NCI-H226 (cell line): ENCODE data around the gene SH3BP2.

Experiments
- DNase-seq: peaks from one replicate; pipeline ENCODE4 v3.0.0-alpha.2; 2015

SH3BP2 gene

DNA sequence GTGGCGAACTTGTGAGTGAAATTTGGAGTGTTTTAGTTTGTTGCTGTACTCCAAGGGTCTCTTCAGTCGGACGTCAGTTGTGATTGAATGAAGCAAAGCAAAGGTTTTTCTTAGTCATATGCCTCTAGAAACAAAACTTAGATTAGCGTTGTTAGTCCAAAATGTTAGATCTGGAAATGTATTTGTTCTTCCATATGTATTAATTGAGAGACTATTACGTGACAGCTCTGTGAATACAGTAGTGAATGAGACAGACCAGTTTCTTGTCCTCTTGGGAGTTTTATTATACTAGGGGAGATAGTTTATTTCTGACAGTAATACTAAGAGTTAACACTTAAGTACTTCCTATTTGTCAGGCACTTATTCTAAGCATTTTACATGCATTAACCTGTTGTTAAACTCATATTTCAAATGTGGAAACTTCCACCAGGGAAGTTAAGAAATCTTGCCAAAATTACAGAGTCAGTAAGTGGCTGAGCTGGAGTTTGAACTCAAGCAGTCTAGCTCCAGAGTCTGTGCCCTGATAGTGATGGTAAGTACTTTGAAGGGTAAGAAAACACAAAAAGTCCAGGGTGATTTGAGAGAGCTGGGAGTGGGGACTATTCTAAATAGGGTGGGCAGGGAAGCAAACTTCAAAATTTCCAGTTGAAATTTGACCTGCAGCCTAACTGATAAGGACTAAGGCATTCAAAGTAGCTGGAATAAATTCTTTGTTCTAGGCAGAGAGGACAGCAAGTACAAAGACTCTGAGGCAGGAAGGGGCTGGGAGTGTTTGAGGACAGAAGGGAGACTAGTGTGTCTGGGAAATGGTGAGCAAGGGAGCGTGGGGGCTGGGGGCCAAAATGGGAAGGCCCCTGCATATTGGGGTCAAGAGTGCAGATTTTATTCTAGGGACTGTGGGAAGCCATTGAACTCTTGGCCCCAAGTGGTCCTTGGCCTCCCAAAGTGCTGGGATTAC, 67.8 kb downstream of the SH3BP2 start:
- DNase-seq, result peak; percentile 52

DNA sequence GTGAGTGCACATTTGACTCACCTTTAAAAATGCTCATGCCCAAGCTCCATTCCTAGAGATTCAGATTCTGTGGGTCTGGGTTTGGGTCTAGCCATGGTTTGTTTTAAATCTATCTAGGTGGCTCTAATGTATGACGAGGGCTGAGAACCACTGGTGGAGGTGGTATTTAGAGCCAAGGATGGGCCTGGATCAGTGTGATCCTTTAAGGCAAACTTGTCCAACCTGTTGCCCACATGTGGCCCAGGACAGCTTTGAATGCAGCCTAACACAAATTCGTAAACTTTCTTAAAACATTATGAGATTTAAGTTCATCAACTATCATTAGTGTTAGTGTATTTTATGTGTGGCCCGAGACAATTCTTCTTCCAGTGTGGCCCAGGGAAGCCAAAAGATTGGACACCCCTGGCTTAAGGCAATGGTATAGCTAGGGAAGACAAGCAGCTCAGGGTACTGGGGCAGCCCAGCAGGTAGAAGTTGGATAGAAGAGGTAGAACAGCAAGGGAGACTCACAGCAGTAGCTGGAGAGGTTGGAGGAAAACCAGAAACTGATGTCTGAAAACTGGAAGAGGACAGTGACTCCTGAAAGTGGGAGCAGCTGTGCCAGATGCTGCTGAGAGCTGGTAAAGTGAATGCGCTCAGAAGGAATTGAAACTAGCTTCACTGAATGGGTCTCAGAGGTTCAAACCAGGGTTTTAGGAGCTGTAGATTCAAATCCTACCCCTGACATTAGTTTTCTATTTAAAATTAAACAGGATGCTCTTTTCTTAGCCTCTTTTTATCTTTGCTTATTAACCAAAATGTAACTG, 68.9 kb downstream of the SH3BP2 start:
- no peak for DNase-seq

DNA sequence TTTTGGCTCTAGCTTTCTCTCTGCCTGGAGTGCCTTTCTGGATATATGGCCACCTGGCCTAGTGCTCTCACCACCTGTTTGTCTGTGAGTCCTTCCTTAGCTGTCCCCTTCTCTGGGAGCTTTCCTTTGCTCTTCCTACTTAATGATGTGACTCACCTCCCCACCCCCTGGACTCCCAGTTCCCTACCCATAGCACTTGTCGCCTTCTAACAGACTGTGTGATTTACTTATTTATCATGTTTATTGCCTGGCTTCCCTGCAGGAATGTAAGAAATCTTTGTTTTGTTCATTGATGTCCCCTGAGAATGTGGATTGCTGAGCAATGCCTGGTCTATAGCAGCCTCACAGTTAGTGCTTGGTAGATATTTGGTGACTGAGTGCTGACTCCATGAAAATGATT, 69.6 kb downstream of the SH3BP2 start:
- no peak for DNase-seq

DNA sequence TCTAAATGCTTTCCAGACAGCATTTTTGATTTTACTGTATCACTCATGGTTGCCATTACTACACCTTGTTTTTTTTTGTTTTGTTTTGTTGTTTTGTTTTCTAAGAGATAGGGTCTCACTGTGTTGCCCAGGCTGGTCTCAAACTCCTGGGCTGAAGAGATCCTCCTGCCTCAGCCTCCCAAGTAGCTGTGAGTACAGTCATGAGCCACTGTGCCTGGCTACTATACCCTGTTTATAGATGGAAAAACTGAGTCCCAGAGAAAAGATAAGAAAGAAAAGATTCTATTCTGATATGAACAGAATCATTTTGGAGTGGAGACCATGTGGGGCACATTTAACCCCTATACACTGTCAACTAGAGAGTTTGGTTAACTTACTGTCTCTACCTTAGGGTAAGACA, 70.8 kb downstream of the SH3BP2 start:
- DNase-seq, result no peak

DNA sequence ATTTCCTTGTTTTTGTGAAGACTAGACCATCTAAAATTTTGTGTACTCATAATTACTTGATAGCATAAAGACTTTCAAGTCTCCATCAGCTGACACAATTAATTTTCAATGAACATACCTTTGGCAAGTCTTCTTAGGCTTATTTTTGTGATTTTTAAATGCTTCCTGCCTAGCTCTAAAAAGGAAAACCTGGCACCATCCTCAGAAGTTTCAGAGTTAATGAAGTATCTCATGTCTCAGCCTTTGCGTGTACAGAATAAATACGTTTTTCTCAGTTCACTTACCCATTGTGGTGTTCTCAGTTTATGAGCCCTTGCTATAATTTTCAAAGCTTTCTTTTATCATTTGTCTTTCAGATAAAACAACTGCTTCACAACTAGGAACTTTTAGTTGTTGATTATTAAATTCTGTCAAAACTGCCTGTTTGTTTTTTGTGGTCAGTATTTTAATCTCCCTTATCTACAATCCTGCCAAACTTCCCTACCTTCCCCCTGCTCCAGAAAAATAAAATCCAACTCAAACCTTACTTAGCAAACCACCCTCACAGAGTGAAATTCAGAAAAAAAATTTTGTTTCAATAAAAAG, 72.4 kb downstream of the SH3BP2 start:
- no peak for DNase-seq

DNA sequence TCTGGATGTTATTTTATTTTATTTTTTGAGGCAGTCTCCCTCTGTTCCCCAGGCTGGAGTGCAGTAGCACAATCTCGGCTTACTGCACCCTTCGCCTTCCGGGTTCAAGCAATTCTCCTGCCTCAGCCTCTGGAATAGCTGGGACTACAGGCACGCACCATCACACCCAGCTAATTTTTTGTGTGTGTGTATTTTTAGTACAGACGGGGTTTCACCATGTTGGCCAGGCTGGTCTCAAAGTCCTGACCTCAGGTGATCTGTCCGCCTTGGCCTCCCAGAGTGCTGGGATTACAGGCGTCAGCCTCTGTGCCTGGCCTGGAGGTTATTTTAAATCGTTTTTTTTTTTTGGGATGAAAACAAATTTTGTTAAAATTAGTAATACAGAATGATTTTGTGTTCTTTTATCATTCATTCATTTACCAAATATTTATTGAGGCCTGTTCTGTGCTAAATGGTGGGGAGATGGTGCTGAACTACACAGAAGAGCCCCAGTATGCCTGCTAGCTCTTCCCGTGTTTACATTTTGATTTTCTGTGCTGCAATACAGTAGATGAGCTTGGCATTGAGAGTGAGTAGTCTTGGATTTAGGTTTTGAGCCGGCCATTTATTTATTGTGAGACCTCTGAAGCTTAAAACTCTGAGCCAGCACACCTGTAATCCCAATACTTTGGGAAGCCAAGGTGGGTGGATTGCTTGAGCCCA, 73.4 kb downstream of the SH3BP2 start:
- no peak for DNase-seq

DNA sequence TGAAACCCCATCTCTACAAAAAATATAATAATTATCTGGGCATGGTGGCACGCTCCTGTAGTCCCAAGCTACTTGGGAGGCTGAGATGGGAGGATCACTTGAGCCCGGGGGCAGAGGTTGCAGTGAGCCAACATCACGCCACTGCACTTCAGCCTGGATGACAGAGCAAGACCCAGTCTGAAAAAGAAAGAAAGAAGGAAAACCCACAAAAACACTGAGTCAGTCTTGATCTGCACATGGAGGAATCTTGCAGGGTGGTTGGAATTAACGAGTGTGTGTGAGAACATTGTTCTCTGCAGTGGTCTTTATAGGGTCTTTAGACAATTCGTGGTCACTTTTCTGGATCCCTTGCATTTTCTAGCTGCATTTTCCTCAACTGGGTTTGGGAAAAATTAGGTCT, 74.0 kb downstream of the SH3BP2 start:
- no peak for DNase-seq

DNA sequence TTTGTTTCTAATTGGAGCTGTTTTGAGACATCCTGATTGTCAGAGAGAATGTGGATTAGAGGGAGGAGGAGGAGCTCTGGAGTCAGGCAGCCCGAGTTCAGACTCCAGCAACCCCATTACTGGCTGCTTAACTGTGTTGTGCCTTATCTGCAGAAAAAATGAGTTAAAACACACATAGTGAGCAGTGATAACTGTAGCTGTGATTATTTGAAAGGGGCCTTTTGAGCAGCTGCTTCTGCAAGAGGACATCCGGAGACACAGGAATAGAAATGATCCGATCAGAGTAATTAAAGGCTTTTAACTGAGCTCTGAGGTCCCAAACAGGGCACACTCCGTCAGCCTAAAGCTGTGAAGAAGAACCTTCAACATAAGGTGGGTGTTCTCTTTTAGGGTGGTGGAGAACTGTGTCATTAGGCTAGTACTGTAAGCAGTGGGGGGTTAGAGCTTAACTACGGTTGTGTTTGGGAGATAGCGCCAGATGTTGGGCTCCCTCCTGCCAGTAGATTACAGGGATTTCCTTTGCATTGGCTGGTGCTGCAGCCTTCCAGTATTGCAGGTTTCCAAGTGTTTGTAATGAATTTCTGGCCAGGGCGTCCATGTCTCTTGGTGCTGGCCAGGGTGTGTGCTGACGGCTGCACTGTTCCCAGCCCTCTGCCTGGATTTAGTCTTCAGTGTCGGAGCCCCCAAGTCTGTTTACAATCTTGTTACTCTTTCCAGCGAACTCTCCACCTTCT, 75.0 kb downstream of the SH3BP2 start:
- DNase-seq, result no peak

DNA sequence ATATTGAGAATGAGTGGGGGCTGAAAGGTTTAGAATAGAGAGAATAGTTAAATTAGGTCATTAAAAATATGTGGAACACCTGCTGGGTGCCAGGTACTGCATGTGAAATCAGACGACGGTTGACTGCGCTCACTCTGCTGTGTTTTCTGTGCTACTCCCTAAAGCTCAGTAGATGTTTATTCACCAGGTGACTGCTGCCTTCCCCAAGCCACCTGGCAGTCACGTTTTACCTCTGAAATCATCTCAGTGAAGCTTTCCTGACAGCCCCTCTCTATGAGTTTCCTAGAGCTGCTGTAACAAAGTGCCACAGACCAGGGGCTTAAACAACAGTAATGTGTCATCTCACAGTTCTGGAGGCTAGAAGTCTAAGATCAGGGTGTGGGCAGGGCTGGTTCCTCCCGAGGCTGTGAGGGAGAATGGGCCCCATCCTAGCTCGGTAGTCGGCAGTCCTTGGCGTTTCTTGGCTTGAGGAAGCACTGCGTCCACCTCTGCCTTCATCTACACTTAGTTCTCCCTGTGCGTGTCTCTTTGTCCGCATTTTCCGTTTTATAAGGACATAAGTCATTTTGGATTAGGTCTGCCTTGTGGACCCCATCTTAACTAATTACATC, 76.1 kb downstream of the SH3BP2 start:
- DNase-seq, result no peak

DNA sequence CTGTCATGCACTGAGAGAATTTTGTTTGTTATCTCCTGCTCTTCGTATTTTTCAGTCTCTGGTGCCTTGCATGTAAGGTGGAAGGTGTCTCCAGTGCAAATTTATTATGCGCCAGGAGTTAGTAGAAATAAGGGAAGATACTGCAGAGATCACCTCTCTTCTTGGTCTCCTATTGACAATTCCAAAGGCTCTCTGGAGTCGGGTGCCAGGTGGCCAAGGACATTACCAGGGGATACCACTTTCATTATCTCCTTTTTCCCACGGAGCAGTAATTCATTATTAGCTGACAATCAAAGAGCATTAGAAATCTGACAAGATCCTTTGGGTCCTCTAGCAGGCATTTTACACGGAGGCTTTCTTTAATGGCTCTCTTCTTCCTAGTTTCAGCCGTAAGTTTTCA, 76.8 kb downstream of the SH3BP2 start:
- DNase-seq, result no peak

DNA sequence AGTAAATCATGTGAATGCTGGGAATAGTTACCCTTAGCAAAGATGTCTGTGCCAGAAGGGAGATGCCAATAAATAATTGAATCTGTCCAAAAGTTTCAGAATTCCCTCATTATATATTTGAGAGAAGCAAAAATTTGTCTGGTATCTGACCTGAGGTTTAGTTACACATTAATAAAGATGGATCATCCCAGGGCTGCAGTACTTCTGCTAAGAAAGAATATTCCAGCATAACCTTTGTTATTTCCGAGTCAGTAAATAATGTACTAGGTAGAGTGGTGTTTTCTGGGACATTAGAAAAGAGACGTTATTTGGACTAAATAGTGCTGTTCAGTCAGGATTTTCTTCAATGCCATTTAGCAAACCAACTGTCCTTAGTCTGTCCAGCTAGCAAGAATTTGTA, 77.2 kb downstream of the SH3BP2 start:
- no peak for DNase-seq

DNA sequence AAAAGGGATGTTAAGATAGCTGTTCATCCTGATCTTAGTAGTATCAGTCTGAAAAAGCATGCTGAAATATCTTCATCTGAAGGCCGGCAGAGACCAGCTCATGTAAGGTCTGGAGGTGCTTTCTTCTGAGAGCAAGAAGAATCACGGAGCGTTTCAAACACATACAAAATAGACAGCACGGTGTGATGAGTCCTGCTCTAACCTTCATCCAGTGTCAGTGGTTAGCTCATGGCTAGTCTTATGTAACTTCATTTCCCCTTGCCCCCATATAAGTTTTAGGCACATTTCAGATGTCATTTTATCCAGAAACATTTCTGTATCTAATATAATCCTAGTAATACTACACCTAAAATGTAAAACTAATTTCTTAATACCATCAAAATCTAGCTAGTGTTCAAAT, 78.6 kb downstream of the SH3BP2 start:
- no peak for DNase-seq

DNA sequence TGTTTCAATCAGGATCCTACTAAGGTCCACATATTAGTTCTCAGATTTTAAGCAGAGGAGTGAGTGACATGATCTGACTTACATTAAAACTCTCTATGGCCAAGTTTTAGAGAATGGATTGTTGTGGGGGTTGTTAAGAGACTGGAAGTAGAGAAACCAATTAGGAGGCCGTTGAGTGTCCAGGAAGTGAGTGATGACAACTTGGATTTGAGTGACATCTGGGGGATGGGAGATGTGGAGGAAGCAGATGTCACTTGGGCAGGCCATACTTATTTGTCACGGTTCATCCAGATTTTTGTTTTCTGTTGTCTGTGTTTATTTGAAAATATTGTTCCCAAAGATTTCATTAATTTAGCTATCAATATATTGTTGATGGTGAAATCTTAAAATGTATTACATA, 79.0 kb downstream of the SH3BP2 start:
- DNase-seq, result no peak

DNA sequence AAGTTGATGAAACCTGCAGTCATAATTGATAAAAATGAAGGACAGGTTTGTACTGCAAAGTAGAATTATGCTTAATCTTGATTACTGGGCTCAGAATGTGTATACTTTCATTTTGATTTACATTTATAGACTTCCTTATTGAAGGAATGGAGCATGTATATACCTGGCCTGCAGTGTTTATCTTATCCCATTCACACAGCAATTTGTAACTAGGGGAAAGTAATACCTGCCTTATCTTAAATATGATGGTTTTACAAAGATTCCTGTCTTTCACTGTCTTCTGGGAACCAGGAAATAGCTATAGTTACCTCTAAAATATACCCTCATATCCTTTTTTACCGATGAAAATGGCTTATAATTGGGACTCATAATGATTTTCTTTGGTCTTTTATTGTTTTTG, 80.4 kb downstream of the SH3BP2 start:
- no peak for DNase-seq

DNA sequence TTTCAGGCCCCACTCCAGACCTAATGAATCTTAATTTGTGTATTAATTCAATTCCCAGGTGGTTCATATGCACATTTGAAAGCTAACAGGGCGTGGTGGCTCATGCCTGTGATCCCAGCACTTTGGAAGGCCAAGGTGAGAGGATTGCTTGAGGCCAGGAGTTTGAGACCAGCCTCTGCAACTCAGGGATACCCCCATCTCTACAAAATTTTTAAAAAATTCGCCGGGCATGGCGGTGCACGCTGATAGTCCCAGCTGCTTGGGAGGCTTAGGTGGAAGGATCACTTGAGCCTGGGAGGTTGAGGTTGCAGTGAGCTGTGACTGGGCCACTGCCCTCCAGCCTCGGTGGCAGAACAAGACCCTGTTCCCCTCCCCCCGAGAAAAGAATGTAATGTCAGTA, 82.0 kb downstream of the SH3BP2 start:
- DNase-seq, result no peak

DNA sequence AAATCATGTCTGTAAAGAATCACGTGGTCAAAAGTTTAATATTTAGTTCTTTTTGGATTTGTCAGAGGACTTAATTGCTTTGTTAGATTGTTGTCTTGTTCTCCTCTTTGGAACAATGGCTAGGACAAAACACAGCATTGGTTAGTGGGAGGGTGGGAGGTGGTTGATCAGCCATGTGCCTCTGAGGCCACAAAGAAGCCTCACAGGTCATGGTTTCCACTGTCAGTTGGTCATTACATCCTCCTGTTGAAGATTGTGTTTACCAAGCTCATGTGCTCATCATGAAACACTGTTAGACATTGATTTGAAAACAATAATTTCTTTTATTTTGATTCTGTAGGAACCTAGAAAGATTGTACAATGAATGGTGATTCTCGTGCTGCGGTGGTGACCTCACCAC, 82.7 kb downstream of the SH3BP2 start:
- DNase-seq, result no peak

DNA sequence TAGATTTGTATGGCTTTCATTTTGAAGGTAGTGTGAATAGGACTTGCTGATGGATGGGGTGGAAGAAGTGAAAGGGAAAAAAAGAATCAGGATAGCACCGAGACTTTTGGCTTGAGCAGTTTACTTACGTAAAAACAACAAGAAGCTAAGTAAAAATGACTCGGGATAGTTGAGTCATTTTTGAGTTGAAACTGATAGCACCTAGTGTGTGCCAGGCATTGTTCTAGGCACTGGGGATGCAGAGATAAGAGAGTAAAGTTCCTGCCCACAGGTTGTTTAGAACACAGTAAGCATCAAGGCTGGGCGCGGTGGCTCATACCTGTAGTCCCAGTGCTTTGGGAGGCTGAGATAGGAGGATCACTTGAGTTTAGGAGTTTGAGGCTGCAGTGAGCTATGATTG, 85.5 kb downstream of the SH3BP2 start:
- no peak for DNase-seq

DNA sequence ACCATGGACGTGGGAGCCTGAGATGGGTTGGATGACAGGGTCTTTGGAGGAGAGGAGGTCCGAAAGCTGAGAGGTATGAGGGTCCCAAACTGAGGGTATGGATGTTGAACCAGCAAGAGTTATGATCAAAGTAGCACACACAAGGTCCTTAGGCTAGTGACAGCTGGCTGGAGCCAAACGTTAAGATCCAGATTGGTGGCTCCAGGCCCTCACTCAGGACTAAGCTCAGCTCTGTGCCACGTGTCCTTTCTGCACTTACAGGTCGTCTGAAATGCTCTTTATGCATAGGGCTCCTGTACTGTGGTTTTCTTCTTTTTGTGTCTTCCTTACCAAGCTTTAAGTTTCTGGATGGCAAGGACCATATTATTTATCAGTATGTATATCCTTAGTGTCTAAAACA, 86.1 kb downstream of the SH3BP2 start:
- DNase-seq, result no peak

DNA sequence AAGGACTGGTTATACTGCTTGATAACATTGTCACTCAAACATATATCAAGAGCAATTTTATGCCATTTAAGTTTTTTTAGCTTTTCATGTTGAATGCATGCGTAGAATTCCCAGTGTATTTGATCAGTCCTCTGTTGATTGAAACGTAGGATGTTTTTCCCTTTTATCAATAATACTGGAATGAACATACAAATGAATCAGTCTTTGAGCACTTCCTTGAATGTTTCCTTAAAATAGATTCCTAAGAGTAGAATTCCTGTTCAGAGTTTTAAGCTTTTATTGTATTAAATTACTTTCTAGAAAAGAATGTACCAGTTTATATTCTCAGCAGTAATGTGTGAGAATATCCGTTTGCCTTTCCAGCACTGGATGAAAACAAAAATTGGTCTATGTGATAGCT, 88.5 kb downstream of the SH3BP2 start:
- no peak for DNase-seq

DNA sequence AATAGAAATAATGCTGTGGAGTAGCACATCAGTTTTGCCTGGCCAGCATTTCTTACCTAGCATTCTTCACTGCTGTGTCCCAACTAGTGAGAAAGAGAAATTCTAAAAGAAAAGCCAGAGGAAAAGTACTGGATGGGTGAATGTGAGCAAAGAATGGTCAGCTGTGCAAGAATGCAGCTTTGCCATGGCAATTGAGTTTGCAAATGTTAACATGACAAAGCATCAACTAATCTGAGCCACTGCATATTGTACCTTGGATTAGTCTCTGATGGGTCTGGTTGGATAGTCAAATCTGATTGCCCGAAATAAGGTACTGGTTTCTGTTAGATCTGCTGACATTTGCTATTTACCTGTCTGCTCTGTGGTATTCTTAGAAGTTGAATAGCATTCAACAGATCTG, 89.5 kb downstream of the SH3BP2 start:
- DNase-seq, result no peak

DNA sequence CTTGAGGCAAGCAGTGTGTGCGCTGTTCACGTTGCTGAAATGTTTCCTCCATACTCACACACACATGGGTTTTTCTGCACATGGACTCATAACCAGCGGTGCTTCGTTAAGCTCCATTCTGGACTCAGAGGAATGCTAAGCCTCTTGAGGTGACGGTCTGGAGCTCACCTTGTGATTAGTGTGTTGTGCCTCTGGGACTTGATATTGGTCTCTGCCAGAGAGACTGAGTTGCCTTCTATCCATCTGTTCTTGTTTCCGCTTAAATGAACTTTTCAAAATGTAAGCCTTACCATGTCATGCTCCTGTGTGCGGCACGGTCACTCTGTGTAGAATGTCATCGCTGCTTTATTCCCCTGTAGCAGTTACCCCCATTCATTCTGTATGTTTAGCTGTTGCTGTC, 93.3 kb downstream of the SH3BP2 start:
- no peak for DNase-seq

DNA sequence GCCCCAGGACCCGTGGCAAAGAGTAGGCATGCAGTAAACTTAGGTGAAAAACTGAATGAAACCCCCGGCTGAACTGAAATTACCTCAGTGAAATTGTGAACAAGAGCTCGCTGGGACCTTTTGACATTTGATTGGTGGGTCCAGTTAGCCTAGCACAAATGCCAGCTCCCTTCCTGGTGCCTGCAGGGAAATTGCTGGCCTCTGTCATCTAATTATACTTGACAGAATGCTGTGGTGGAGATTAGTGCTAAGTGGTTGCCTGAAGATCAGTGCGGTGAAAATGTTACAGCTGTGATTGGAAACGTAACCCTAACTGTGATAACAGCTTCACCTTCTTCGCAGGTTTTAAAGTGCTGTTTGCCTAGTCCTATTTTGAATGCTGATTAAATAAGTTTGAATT, 93.7 kb downstream of the SH3BP2 start:
- no peak for DNase-seq
